Measurements from ENCODE around the gene IRF1.

IRF1 gene

GRCh38 chr5:132488590-132488989 is 2.0 kb downstream of the IRF1 start:
- no peak overlapping the region for H3K14ac ChIP-seq (ENCODE audit: low read length in 2 of 2)
- H3K36me3 ChIP-seq (ENCODE audit: control insufficient read depth in 1 of 2, insufficient read depth in 2 of 2, low read depth in 1 of 2, low read length in 2 of 2): peaks cover 45 to 55% of the 10 kb centered on the region in 2 experiments
- H3K9ac ChIP-seq (ENCODE audit: low read length): peak overlapping the region; percentile 91
- 100% methylated on average over 1 of the region's 2 CpGs for WGBS
- no peak overlapping the region for H3K23ac ChIP-seq (ENCODE audit: low read length in 2 of 2)
- H3K9me3 ChIP-seq (ENCODE audit: control insufficient read depth, low read length): no peaks in the 10 kb centered on the region
- peak overlapping the region in 1 of 2 experiments; percentile 92 for H3K4me3 ChIP-seq (ENCODE audit: insufficient read depth in 1 of 2, low read depth in 1 of 2, low read length in 2 of 2)
- H2BK5ac ChIP-seq (ENCODE audit: low read depth, low read length, poor library complexity, severe bottlenecking): no peak overlapping the region
- no peak overlapping the region for H2BK12ac ChIP-seq (ENCODE audit: low read length in 2 of 2)
- peak; percentile 3 for DNase-seq
- H2BK120ac ChIP-seq (ENCODE audit: low read depth, low read length): no peak overlapping the region
- no peak overlapping the region for H2AK5ac ChIP-seq (ENCODE audit: low read length, severe bottlenecking)
- peak overlapping the region; percentile 91 for H3K4me2 ChIP-seq (ENCODE audit: low read length, poor library complexity, severe bottlenecking)
- H2BK15ac ChIP-seq (ENCODE audit: low read depth, poor library complexity, severe bottlenecking): no peak overlapping the region
- no peaks in the 10 kb centered on the region for H3K27me3 ChIP-seq (ENCODE audit: control insufficient read depth in 1 of 2, insufficient read depth in 1 of 2, low read length in 2 of 2)
- H3K4ac ChIP-seq (ENCODE audit: low read depth in 1 of 2, low read length in 2 of 2): no peak overlapping the region
- H3K27ac ChIP-seq (ENCODE audit: low read length, poor library complexity, severe bottlenecking): no peak overlapping the region
- peaks cover 41% of the 10 kb centered on the region for H3K4me1 ChIP-seq (ENCODE audit: control insufficient read depth, insufficient read depth, low read depth, low read length)
- no peak overlapping the region for H4K91ac ChIP-seq (ENCODE audit: low read length)
- no peak overlapping the region for H3K18ac ChIP-seq (ENCODE audit: low read depth in 1 of 2, low read length in 2 of 2)
- no peak overlapping the region for H4K8ac ChIP-seq (ENCODE audit: low read length)
- H3K79me1 ChIP-seq (replicated peaks; ENCODE audit: low read length, poor library complexity, severe bottlenecking): peaks cover 32% of the 10 kb centered on the region
- H2AFZ ChIP-seq (ENCODE audit: low read depth, low read length): no peak overlapping the region

GRCh38 chr5:132487841-132488555 is 2.6 kb downstream of the IRF1 start:
- Histone ChIP-seq H3K4me3 (ENCODE audit: insufficient read depth in 1 of 2, low read depth in 1 of 2, low read length in 2 of 2) (peak overlapping the region in 1 of 2 experiments; percentile 23), H3K9me3 (ENCODE audit: control insufficient read depth, low read length) (no peaks in the 10 kb centered on the region), H3K4me1 (ENCODE audit: control insufficient read depth, insufficient read depth, low read depth, low read length) (peaks cover 41% of the 10 kb centered on the region), H3K9ac (ENCODE audit: low read length) (peak overlapping the region; percentile 91), H2AK5ac (ENCODE audit: low read length, severe bottlenecking) (no peak overlapping the region), H4K91ac (ENCODE audit: low read length) (no peak overlapping the region), H3K4me2 (ENCODE audit: low read length, poor library complexity, severe bottlenecking) (peak overlapping the region; percentile 14), H3K36me3 (ENCODE audit: control insufficient read depth in 1 of 2, insufficient read depth in 2 of 2, low read depth in 1 of 2, low read length in 2 of 2) (peaks cover 51 to 61% of the 10 kb centered on the region in 2 experiments), H3K27ac (ENCODE audit: low read length, poor library complexity, severe bottlenecking) (no peak overlapping the region), H3K18ac (ENCODE audit: low read depth in 1 of 2, low read length in 2 of 2) (peak overlapping the region in 1 of 2 experiments; percentile 37), H3K14ac (ENCODE audit: low read length in 2 of 2) (peak overlapping the region in 1 of 2 experiments; percentile 26), H2BK12ac (ENCODE audit: low read length in 2 of 2) (no peak overlapping the region), H3K4ac (ENCODE audit: low read depth in 1 of 2, low read length in 2 of 2) (no peak overlapping the region), H2BK15ac (ENCODE audit: low read depth, poor library complexity, severe bottlenecking) (no peak overlapping the region), H3K79me1 (replicated peaks; ENCODE audit: low read length, poor library complexity, severe bottlenecking) (peaks cover 33% of the 10 kb centered on the region), H3K23ac (ENCODE audit: low read length in 2 of 2) (no peak overlapping the region), H2BK120ac (ENCODE audit: low read depth, low read length) (no peak overlapping the region), H2BK5ac (ENCODE audit: low read depth, low read length, poor library complexity, severe bottlenecking) (no peak overlapping the region), H4K8ac (ENCODE audit: low read length) (no peak overlapping the region), H3K27me3 (ENCODE audit: control insufficient read depth in 1 of 2, insufficient read depth in 1 of 2, low read length in 2 of 2) (no peaks in the 10 kb centered on the region), H2AFZ (ENCODE audit: low read depth, low read length) (no peak overlapping the region)
- no peak for DNase-seq
- 98% methylated on average over 2 of the region's 3 CpGs for WGBS

DNA sequence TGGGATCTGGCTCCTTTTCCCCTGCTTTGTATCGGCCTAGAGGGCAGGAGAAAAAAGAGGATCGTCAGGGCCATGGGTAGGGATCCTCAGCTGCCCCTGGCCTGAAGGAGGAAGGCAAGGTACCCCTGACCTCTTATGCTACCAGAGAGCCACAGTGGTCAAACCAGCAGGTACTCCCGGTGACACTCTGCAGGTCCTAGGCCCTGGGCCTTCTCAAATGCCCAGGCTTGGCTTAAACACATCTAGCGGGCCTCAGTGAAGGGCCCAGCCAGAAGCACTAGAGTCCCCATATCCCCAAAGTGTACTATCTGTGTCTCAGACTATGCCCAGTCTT is 3.5 kb downstream of the IRF1 start:
- Histone ChIP-seq H3K23ac (ENCODE audit: low read length in 2 of 2) (no peak overlapping the region), H3K79me1 (replicated peaks; ENCODE audit: low read length, poor library complexity, severe bottlenecking) (peaks cover 33% of the 10 kb centered on the region), H2BK15ac (ENCODE audit: low read depth, poor library complexity, severe bottlenecking) (no peak overlapping the region), H3K14ac (ENCODE audit: low read length in 2 of 2) (no peak overlapping the region), H3K4me3 (ENCODE audit: insufficient read depth in 1 of 2, low read depth in 1 of 2, low read length in 2 of 2) (no peak overlapping the region), H4K8ac (ENCODE audit: low read length) (no peak overlapping the region), H2AK5ac (ENCODE audit: low read length, severe bottlenecking) (no peak overlapping the region), H2AFZ (ENCODE audit: low read depth, low read length) (no peak overlapping the region), H4K91ac (ENCODE audit: low read length) (no peak overlapping the region), H3K9ac (ENCODE audit: low read length) (no peak overlapping the region), H3K4ac (ENCODE audit: low read depth in 1 of 2, low read length in 2 of 2) (no peak overlapping the region), H2BK120ac (ENCODE audit: low read depth, low read length) (no peak overlapping the region), H3K27me3 (ENCODE audit: control insufficient read depth in 1 of 2, insufficient read depth in 1 of 2, low read length in 2 of 2) (no peaks in the 10 kb centered on the region), H3K9me3 (ENCODE audit: control insufficient read depth, low read length) (no peaks in the 10 kb centered on the region), H2BK5ac (ENCODE audit: low read depth, low read length, poor library complexity, severe bottlenecking) (no peak overlapping the region), H2BK12ac (ENCODE audit: low read length in 2 of 2) (no peak overlapping the region), H3K18ac (ENCODE audit: low read depth in 1 of 2, low read length in 2 of 2) (no peak overlapping the region), H3K4me1 (ENCODE audit: control insufficient read depth, insufficient read depth, low read depth, low read length) (peaks cover 40% of the 10 kb centered on the region), H3K4me2 (ENCODE audit: low read length, poor library complexity, severe bottlenecking) (no peak overlapping the region), H3K27ac (ENCODE audit: low read length, poor library complexity, severe bottlenecking) (no peak overlapping the region), H3K36me3 (ENCODE audit: control insufficient read depth in 1 of 2, insufficient read depth in 2 of 2, low read depth in 1 of 2, low read length in 2 of 2) (peaks cover 52 to 63% of the 10 kb centered on the region in 2 experiments)
- DNase-seq: no peak
- WGBS: 94% methylated on average over 4 of the region's 4 CpGs

- H3K4me1 ChIP-seq (ENCODE audit: control insufficient read depth, insufficient read depth, low read depth, low read length): peaks cover 36% of the 10 kb centered on the region
- no peak overlapping the region for H3K4ac ChIP-seq (ENCODE audit: low read depth in 1 of 2, low read length in 2 of 2)
- 99% methylated on average over 14 of the region's 14 CpGs for WGBS
- H4K8ac ChIP-seq (ENCODE audit: low read length): peak overlapping the region; percentile 32
- no peak overlapping the region for H3K18ac ChIP-seq (ENCODE audit: low read depth in 1 of 2, low read length in 2 of 2)
- no peak for DNase-seq
- no peak overlapping the region for H3K4me2 ChIP-seq (ENCODE audit: low read length, poor library complexity, severe bottlenecking)
- no peaks in the 10 kb centered on the region for H3K9me3 ChIP-seq (ENCODE audit: control insufficient read depth, low read length)
- H2AFZ ChIP-seq (ENCODE audit: low read depth, low read length): no peak overlapping the region
- H2BK5ac ChIP-seq (ENCODE audit: low read depth, low read length, poor library complexity, severe bottlenecking): no peak overlapping the region
- no peak overlapping the region for H3K27ac ChIP-seq (ENCODE audit: low read length, poor library complexity, severe bottlenecking)
- peaks cover 30% of the 10 kb centered on the region for H3K79me1 ChIP-seq (replicated peaks; ENCODE audit: low read length, poor library complexity, severe bottlenecking)
- no peak overlapping the region for H2AK5ac ChIP-seq (ENCODE audit: low read length, severe bottlenecking)
- no peak overlapping the region for H2BK120ac ChIP-seq (ENCODE audit: low read depth, low read length)
- peak overlapping the region; percentile 4 for H4K91ac ChIP-seq (ENCODE audit: low read length)
- H3K9ac ChIP-seq (ENCODE audit: low read length): no peak overlapping the region
- H2BK15ac ChIP-seq (ENCODE audit: low read depth, poor library complexity, severe bottlenecking): no peak overlapping the region
- H3K4me3 ChIP-seq (ENCODE audit: insufficient read depth in 1 of 2, low read depth in 1 of 2, low read length in 2 of 2): no peak overlapping the region
- H3K27me3 ChIP-seq (ENCODE audit: control insufficient read depth in 1 of 2, insufficient read depth in 1 of 2, low read length in 2 of 2): no peaks in the 10 kb centered on the region
- H3K36me3 ChIP-seq (ENCODE audit: control insufficient read depth in 1 of 2, insufficient read depth in 2 of 2, low read depth in 1 of 2, low read length in 2 of 2): peaks cover 55 to 67% of the 10 kb centered on the region in 2 experiments
- peak overlapping the region in 1 of 2 experiments; percentile 19 for H3K14ac ChIP-seq (ENCODE audit: low read length in 2 of 2)
- no peak overlapping the region for H2BK12ac ChIP-seq (ENCODE audit: low read length in 2 of 2)
- no peak overlapping the region for H3K23ac ChIP-seq (ENCODE audit: low read length in 2 of 2)
Measured at GRCh38 chr5:132486318-132487094, 4.1 kb downstream of the IRF1 start.
